Right atrium auricular region (tissue), 2 donors: Measurements from ENCODE around the gene GABRB2. TPM values are rescaled to one million over a fixed set of nuclear protein-coding genes. Genes with fewer than 3 reads are reported as not detected.

Experiments used
- DNase-seq: peaks from one replicate; pipeline ENCODE4 v3.0.0-alpha.2; 2019; ENCODE audit warnings: low spot score
- H3K27ac ChIP-seq, 2 donors: fragments of 200-600 bp; sonication (generic); 1 replicate in 1 of 2; 2 replicates in 1 of 2; pipeline ENCODE4 v1.5.1; 2016 to 2019
- H3K27me3 ChIP-seq, 2 donors: fragments of 200-600 bp; sonication (generic); one replicate each; pipeline versions ENCODE4 v1.5.1 to v1.6.0; 2017 to 2019
- H3K36me3 ChIP-seq: fragments of 200-600 bp; sonication (generic); one replicate; pipeline ENCODE4 v1.5.1; 2016
- H3K4me1 ChIP-seq, 2 donors: fragments of 200-600 bp; sonication (generic); one replicate each; pipeline versions ENCODE4 v1.5.1 to v1.6.0; 2017 to 2019
- H3K4me3 ChIP-seq, 2 donors: fragments of 200-600 bp; sonication (generic); 1 replicate in 1 of 2; 2 replicates in 1 of 2; pipeline ENCODE4 v1.5.1; 2017 to 2019; ENCODE audit warnings: mild to moderate bottlenecking in 1 of 2, moderate library complexity in 1 of 2
- H3K9me3 ChIP-seq, 2 donors: fragments of 200-600 bp; sonication (generic); one replicate each; pipeline ENCODE4 v1.5.1; 2019
- total RNA-seq, 2 donors: library from RNA; depleted of rRNA; stranded (reverse); fragments of >200 nt; gene quantifications; one replicate each; pipeline ENCODE4 v1.1.0, GENCODE V29; 2016
- TF ChIP-seq, protein P1 (sequence below), 2 donors: fragments of 200-600 bp; sonication (generic); IDR thresholded peaks; one replicate each; pipeline ENCODE4 v1.5.1; 2019; ENCODE audit warnings: antibody characterized with exemption in 2 of 2

Gene GABRB2
- total RNA-seq, 2 donors from 2014 or later, result 0.37 to 2.0 TPM

DNA sequence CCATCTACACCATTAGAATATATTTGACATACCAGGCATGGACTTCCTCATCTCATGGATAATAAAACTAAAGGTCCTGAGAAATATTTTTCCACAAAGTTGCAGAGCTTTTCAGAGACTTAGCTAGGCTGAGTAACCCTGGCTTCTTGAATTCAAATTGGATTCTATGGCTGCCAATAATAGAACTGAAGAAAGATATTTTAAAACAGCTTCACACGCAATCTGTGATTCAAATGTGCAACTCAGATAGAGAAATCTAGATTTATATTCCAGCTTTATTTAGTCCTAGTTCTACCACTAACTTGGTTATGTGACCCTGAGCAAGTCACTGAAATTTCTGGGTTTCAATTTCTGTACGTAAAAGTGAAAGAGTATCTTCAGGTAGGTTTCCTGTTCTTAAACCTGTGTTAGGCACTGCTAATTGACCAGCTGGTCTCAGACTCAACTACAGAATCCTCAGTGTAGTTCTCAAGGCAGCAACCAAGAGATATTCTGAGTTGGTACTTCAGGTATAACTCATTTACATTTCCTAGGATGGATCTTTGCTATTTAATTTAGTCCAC is 235.3 kb downstream of the GABRB2 start:
- no peaks in the 10 kb centered on the region for H3K36me3 ChIP-seq
- TF ChIP-seq, protein P1, sequence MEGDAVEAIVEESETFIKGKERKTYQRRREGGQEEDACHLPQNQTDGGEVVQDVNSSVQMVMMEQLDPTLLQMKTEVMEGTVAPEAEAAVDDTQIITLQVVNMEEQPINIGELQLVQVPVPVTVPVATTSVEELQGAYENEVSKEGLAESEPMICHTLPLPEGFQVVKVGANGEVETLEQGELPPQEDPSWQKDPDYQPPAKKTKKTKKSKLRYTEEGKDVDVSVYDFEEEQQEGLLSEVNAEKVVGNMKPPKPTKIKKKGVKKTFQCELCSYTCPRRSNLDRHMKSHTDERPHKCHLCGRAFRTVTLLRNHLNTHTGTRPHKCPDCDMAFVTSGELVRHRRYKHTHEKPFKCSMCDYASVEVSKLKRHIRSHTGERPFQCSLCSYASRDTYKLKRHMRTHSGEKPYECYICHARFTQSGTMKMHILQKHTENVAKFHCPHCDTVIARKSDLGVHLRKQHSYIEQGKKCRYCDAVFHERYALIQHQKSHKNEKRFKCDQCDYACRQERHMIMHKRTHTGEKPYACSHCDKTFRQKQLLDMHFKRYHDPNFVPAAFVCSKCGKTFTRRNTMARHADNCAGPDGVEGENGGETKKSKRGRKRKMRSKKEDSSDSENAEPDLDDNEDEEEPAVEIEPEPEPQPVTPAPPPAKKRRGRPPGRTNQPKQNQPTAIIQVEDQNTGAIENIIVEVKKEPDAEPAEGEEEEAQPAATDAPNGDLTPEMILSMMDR (IDR thresholded peaks at IDR 0.05), result no peak
- H3K27me3 ChIP-seq, result no peaks in the 10 kb centered on the region

DNA sequence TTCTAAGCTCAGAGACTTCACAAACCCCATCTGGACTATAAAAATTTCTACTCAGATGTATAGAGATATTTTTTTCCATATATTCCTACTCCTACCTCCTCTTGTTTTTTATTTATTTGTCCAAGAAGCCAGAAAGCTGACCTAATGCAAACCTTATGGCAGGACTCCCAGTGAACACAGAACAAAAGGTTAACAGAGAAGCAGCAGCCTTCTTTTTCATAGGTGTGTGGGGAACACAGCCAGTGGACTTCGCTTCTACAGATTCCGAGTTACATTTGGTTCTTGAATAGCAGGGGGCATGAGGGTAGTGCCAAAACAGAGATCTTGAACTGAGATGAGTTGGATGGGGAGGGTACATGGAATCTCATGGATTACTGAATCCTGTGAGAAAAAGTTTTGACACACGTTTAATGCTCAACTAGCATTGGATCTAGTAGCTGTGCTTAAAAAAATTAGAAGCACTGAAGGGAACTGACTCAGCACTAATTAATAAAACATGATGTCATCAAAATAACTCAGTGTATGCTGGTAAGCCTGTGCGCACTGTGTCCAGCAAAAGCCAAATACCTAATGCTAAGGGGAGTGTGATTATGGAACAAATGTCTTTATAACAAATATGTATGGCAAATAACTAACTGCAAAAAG is 240.1 kb downstream of the GABRB2 start:
- H3K27me3 ChIP-seq, result no peaks in the 10 kb centered on the region
- no peaks in the 10 kb centered on the region for H3K36me3 ChIP-seq
- no peaks in the 10 kb centered on the region for H3K9me3 ChIP-seq
- TF ChIP-seq, protein P1 (IDR thresholded peaks at IDR 0.05), result no peak
- peak overlapping the region in 1 of 2 donors; percentile 43 for H3K27ac ChIP-seq
- DNase-seq, result no peak
- H3K4me1 ChIP-seq, result peaks cover 0 to 18% of the 10 kb centered on the region in 2 donors
- peak overlapping the region in 1 of 2 donors; percentile 13 for H3K4me3 ChIP-seq

More for the DNA sequence above, 235.3 kb downstream of the GABRB2 start:
- no peaks in the 10 kb centered on the region for H3K9me3 ChIP-seq
- H3K27ac ChIP-seq, result no peak overlapping the region
- no peak for DNase-seq
- H3K4me3 ChIP-seq, result no peak overlapping the region
- H3K4me1 ChIP-seq, result peaks cover 0 to 13% of the 10 kb centered on the region in 2 donors

GRCh38 chr5:161305601-161306000 is 240.9 kb downstream of the GABRB2 start:
- H3K9me3 ChIP-seq, result no peaks in the 10 kb centered on the region
- H3K4me3 ChIP-seq, result no peak overlapping the region
- no peak for DNase-seq
- no peak overlapping the region for H3K27ac ChIP-seq
- TF ChIP-seq, protein P1 (IDR thresholded peaks at IDR 0.05), result no peak
- no peaks in the 10 kb centered on the region for H3K36me3 ChIP-seq
- H3K27me3 ChIP-seq, result no peaks in the 10 kb centered on the region
- H3K4me1 ChIP-seq, result peaks cover 0 to 18% of the 10 kb centered on the region in 2 donors

DNA sequence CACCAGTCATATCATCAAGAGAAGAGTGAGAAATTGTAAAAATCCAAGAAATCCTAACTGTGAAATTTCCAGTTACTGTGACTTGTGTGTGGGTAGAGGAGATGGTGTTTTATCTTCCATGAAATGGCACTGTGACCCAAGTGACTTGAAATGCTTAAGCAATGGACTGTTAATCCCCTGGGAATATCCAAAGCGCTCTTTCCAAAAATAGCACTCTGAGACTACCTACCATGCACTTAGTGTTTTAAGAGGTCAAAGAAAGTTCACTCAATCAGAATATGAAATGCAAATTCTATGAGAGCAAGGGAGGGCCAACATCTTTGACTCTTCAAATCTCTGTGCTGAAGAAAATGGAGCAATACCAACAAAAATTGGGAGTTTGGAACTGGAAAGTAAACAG is 244.0 kb downstream of the GABRB2 start:
- TF ChIP-seq, protein P1 (IDR thresholded peaks at IDR 0.05), result no peak
- no peaks in the 10 kb centered on the region for H3K9me3 ChIP-seq
- H3K27me3 ChIP-seq, result no peaks in the 10 kb centered on the region
- DNase-seq, result no peak
- peak overlapping the region in 1 of 2 donors; percentile 17 for H3K4me3 ChIP-seq
- H3K36me3 ChIP-seq, result no peaks in the 10 kb centered on the region
- H3K27ac ChIP-seq, result peak overlapping the region; percentile 31 to 40
- H3K4me1 ChIP-seq, result peaks cover 0 to 18% of the 10 kb centered on the region in 2 donors

DNA sequence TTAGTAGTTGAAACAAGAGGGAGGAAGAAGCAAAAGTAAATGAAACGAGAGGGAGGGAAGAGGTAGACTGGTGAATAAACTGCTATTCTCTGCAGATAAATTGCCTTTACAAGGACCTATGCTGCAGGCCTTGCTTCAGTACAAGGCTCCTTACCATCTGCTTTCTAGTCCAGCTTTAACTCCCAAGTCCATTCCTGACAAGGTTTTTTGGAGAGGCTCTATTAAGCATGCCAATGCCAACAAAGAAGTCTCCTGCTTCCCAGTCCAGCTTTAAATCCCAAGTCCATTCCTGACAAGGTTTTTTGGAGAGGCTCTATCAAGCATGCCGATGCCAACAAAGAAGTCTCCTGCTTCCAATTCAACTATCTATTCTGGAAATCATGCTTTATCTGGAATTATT is 244.9 kb downstream of the GABRB2 start:
- Histone ChIP-seq H3K4me1 (peaks cover 0 to 12% of the 10 kb centered on the region in 2 donors), H3K27me3 (no peaks in the 10 kb centered on the region), H3K36me3 (no peaks in the 10 kb centered on the region), H3K4me3 (no peak overlapping the region), H3K9me3 (no peaks in the 10 kb centered on the region), H3K27ac (no peak overlapping the region)
- no peak for DNase-seq
- TF ChIP-seq, protein P1 (IDR thresholded peaks at IDR 0.05), result no peak
